Stimulated activated effector memory CD8-positive, alpha-beta T cell treated with anti-CD3 and anti-CD28 coated beads, Interleukin-12 subunit alpha, Interleukin-12 subunit beta, amount 100 ng/mL, for 72 hours (primary cell): ENCODE data around the gene PSORS1C1.

ENCODE experiments used
- ATAC-seq: fragments of 150-1000 bp; cut with Tn5 transposase; 2 replicates; pipeline ENCODE4 v1.10.0; 2021
- DNase-seq, 2 donors: peaks; one replicate each; pipeline ENCODE4 v3.0.0; 2021 to 2022; ENCODE audit warnings: low spot score in 2 of 2
- H3K27ac Mint-ChIP-seq: one replicate; pipeline ENCODE4 v1.8.0; 2022; ENCODE audit warnings: mild to moderate bottlenecking, mixed read lengths
- H3K36me3 Mint-ChIP-seq: one replicate; pipeline ENCODE4 v1.8.0; 2022; ENCODE audit warnings: mild to moderate bottlenecking, mixed read lengths
- H3K4me1 Mint-ChIP-seq: one replicate; pipeline ENCODE4 v1.8.0; 2022; ENCODE audit warnings: mixed read lengths
- H3K4me3 Mint-ChIP-seq: one replicate; pipeline ENCODE4 v1.8.0; 2022; ENCODE audit warnings: mild to moderate bottlenecking, mixed read lengths
- H3K9me3 Mint-ChIP-seq: one replicate; pipeline ENCODE4 v1.8.0; 2022; ENCODE audit warnings: mixed read lengths

Gene PSORS1C1

DNA sequence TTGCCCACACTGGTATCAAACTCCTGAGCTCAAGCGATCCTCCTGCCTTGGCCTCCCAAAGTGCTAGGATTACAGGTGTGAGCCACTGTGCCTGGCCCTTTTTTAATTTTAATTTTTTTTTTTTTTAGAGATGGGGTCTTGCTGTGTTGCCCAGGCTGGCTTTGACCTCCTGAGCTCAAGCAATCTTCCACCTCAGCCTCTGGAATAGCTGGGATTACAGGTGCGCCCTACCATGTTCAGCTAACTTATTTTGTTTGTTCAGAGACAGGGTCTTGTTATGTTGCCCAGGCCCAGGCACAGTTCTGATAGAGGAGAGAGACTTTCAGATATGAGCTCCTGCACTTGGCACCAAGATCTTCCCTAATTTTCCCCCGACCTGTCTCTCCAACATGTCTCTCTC, 16.2 kb downstream of the PSORS1C1 start:
- ATAC-seq (no peak), DNase-seq (no peak)
- Mint-ChIP-seq H3K4me3 (no peak overlapping the region), H3K36me3 (no peaks in the 10 kb centered on the region), H3K27ac (no peak overlapping the region), H3K4me1 (peaks cover 7% of the 10 kb centered on the region), H3K9me3 (no peaks in the 10 kb centered on the region)

DNA sequence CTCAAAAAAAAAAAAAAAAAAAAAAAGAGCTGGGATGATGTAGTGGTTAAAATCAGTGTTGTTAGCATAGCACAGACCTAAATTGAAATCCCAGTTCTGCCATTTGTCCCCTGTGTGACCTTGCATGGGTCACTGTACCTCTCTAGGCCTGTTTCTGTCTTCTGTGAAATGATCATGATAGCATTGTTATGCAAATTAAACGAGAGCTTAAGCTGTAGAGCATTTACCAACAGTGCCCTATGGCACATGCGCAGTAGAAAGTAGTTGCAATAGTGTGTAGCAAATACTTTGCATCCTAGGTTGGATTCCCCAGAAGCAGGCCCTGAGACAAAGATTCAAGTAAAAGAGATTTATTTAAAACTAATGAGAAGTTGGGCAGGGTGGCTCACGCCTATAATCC, 17.0 kb downstream of the PSORS1C1 start:
- ATAC-seq, result no peak
- H3K36me3 Mint-ChIP-seq, result no peaks in the 10 kb centered on the region
- DNase-seq, result no peak

DNA sequence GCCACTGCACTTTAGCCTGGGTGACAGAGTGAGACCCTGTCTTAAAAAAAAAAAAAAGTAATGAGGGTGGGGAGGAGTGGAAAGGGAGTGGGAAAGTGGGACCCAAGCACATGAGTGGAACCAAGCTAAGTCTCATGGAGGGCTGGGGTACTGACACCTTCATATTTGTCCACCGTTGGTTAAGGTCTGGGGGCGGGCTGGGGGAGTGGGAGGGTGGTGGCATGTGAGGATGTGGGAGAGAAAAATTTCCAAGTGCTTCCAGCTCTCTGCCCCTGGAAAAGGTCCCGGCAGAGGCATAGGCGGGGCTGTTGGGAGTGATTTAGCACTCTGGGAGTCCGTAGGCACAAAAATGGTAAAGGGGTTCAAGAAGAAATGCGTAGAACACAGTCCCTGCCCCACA, 18.2 kb downstream of the PSORS1C1 start:
- H3K4me1 Mint-ChIP-seq, result peaks cover 11% of the 10 kb centered on the region
- DNase-seq (no peak), ATAC-seq (no peak)
- no peaks in the 10 kb centered on the region for H3K36me3 Mint-ChIP-seq
- no peak overlapping the region for H3K4me3 Mint-ChIP-seq
- no peak overlapping the region for H3K27ac Mint-ChIP-seq
- H3K9me3 Mint-ChIP-seq, result no peaks in the 10 kb centered on the region

More for the DNA sequence above, 17.0 kb downstream of the PSORS1C1 start:
- Mint-ChIP-seq H3K27ac (no peak overlapping the region), H3K9me3 (no peaks in the 10 kb centered on the region), H3K4me3 (no peak overlapping the region), H3K4me1 (peaks cover 7% of the 10 kb centered on the region)

DNA sequence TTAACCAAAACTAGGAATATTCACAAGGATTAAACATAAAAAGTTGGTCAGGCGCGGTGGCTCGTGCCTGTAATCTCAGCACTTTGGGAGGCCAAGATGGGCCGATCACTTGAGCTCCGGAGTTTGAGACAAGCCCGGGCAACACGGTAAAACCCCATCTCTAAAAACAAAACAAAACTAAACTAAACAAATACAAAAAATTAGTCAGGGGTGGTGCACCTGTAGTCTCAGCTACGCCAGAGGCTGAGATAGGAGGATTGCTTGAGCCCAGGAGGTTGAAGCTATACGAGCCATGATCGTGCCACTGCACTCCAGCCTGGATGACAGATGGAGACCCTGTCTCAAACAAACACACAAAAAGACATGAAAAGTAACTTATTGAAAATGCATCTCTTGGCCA, 21.1 kb downstream of the PSORS1C1 start:
- no peak for ATAC-seq
- Mint-ChIP-seq H3K9me3 (no peaks in the 10 kb centered on the region), H3K4me1 (peaks cover 8% of the 10 kb centered on the region), H3K36me3 (no peaks in the 10 kb centered on the region), H3K4me3 (no peak overlapping the region), H3K27ac (no peak overlapping the region)
- no peak for DNase-seq

DNA sequence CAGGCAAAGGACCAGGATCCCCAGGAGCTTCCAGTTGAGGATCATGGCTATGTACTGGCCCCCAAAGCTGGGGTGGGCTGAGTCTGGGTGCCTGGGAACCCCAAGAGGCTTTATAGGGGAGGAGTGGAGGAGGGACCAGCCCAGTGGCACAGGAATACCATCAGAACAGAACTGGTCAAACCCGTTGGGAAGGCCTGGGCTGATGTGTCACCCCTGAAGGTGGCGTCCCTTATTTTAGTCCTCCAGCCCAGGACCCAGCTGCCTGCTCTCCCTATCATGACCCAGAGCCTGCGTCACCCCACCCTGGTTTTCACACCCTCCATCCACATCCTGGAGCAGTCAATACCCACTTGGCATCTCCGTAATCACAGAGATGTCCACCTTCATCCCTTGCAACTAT, 24.4 kb downstream of the PSORS1C1 start, which contains the start of gene PSORS1C2:
Gene PSORS1C2, minus strand, starts transcription at position 85 of the 400 bp plus-strand sequence. Its CDS starts 40 bp downstream, at position 45.
- H3K4me3 Mint-ChIP-seq, result peak within 1 kb of the TSS; percentile 60
- H3K4me1 Mint-ChIP-seq, result peaks cover 8% of the 10 kb centered on the region
- no peaks in the 10 kb centered on the region for H3K9me3 Mint-ChIP-seq
- DNase-seq (no peak), ATAC-seq (no peak)
- H3K27ac Mint-ChIP-seq, result peak within 1 kb of the TSS; percentile 79
- no peaks in the 10 kb centered on the region for H3K36me3 Mint-ChIP-seq

DNA sequence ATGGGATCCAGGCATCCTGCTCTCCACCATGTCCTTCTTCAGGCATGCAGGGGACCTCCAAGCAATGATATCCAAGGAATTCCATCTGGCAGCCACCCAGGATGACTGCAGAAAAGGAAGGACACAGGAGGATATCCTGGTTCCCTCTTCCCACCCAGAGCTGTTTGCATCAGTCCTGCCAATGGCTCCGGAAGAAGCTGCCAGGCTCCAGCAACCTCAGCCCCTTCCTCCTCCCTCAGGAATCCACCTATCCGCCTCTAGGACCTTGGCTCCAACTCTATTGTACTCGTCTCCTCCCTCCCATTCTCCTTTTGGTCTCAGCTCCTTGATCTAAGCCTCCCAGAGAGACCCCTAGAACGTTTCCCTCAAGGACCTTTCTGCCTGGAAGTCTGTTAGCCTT, 25.0 kb downstream of the PSORS1C1 start:
- peaks cover 8% of the 10 kb centered on the region for H3K4me1 Mint-ChIP-seq
- peak overlapping the region; percentile 79 for H3K27ac Mint-ChIP-seq
- no peak for ATAC-seq
- DNase-seq, result no peak
- H3K36me3 Mint-ChIP-seq, result peaks cover 5% of the 10 kb centered on the region
- no peaks in the 10 kb centered on the region for H3K9me3 Mint-ChIP-seq
- H3K4me3 Mint-ChIP-seq, result no peak overlapping the region

DNA sequence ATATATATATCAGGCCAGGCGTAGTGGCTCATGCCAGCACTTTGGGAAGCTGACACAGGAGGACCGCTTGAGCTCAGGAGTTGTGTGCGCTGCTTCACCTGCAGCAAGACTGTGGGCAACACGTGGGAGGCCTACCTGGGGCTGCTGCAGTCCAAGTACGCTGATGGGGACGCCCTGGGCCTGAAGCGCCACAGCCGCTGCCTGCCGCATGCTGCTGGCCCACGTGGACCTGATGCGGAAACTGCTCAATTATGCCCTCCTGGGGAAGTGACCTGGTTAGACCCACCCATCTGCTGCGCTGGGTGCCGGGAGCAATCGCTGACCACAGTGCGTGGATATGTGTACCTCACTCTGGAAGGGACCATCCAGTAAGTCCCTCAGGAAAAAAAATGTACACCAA, 26.0 kb downstream of the PSORS1C1 start:
- Mint-ChIP-seq H3K9me3 (no peaks in the 10 kb centered on the region), H3K4me3 (no peak overlapping the region), H3K27ac (no peak overlapping the region), H3K36me3 (peaks cover 10% of the 10 kb centered on the region), H3K4me1 (peaks cover 8% of the 10 kb centered on the region)
- no peak for DNase-seq
- no peak for ATAC-seq

DNA sequence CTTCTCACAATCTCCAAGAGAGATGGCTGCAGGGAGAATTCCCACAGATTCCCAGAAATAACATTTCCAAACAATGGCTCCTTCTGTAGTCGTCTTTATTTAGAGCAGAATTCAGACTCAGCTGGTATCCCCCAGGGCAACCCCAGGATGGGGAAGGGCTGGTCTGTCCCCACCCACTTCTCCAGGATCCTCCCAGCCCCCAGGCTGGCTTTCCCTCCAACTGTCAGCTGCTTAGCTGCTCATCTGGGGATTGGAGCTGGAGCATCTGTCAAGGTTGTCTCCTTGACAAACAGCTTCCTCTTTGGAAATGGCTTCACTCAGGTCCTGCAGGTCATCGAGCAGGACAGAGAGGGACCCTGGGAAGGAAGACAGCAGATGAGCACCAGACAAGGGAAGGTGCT, 27.8 kb downstream of the PSORS1C1 start:
- peaks cover 10% of the 10 kb centered on the region for H3K36me3 Mint-ChIP-seq
- peak overlapping the region; percentile 24 for H3K27ac Mint-ChIP-seq
- DNase-seq (no peak), ATAC-seq (no peak)
- peaks cover 6% of the 10 kb centered on the region for H3K4me1 Mint-ChIP-seq
- no peak overlapping the region for H3K4me3 Mint-ChIP-seq
- H3K9me3 Mint-ChIP-seq, result no peaks in the 10 kb centered on the region

DNA sequence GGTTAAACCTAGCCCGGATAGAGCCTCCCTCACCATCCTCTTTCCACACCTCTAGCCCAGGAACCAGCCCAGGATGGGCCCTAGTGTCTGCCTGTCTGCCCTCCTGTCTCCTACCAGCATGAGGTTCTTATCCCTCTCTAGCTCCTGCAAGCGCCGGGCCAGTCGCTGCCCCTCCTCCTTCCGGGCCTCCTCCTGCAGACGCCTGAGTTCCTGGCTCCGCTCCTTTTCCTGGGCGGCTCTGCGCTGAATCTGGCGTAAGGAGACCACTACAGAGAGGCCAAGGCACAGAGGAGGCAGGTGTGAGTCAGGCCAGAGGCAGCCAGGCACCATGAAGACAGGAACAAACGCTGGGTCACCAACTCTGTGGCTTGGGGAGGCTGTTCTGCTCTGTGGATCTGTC, 28.5 kb downstream of the PSORS1C1 start:
- H3K4me3 Mint-ChIP-seq, result no peak overlapping the region
- no peak overlapping the region for H3K27ac Mint-ChIP-seq
- H3K36me3 Mint-ChIP-seq, result peaks cover 10% of the 10 kb centered on the region
- ATAC-seq (no peak), DNase-seq (no peak)
- H3K9me3 Mint-ChIP-seq, result no peaks in the 10 kb centered on the region
- no peaks in the 10 kb centered on the region for H3K4me1 Mint-ChIP-seq

DNA sequence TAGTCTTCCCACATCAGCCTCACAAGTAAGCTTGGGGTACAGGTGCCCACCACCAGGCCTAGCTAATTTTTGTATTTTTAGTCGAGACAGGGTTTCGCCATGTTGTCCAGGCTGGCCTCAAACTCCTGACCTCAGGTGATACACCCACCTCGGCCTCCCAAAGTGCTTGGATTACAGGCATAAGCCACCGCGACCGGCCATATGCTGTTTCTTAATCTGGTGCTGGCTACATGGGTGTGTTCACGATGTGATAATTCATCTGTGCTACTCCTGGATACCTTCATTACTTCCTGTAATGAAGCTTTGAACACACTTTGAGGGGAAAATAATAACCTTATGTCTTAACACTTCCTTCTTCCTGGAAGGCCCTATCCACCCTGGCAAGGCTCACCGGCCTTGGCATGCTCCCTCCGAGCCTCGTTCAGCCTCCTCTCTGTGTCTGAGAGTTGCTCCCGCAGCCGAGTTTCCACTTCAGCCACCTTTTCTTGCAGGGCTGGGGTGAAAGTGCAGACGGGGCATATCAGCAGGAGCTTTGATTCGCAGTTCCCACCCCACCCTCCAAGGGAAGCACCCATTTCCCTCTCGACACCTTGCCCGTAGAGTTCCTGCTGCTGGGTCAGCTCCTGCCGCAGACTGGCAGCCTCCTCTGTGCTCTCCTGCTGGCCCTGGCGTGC, 29.8 kb downstream of the PSORS1C1 start:
- Mint-ChIP-seq H3K9me3 (no peaks in the 10 kb centered on the region), H3K27ac (no peak overlapping the region), H3K4me3 (no peak overlapping the region), H3K4me1 (no peaks in the 10 kb centered on the region), H3K36me3 (peaks cover 18% of the 10 kb centered on the region)
- ATAC-seq, result no peak
- no peak for DNase-seq

DNA sequence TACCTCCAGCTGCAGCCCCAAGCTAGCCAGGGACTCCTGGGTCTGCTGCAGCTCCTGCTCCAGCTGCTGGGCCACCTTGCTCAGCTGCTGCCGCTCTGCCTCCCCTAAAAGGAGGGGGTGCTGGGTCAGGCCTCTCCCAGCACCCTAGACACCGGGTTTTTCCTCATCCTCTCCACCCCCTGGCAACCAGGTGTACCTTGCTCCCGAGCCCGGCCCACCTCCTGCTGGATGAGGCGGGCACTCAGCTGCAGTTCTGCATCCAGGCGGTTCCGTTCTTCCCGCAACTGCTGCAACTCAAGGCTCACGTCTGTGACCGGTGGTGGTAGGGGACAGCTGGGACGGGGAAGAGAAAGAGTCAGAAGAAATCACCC, 30.4 kb downstream of the PSORS1C1 start:
- no peak overlapping the region for H3K27ac Mint-ChIP-seq
- H3K9me3 Mint-ChIP-seq, result no peaks in the 10 kb centered on the region
- no peak for ATAC-seq
- DNase-seq, result no peak
- H3K4me3 Mint-ChIP-seq, result no peak overlapping the region
- H3K4me1 Mint-ChIP-seq, result no peaks in the 10 kb centered on the region
- peaks cover 24% of the 10 kb centered on the region for H3K36me3 Mint-ChIP-seq

DNA sequence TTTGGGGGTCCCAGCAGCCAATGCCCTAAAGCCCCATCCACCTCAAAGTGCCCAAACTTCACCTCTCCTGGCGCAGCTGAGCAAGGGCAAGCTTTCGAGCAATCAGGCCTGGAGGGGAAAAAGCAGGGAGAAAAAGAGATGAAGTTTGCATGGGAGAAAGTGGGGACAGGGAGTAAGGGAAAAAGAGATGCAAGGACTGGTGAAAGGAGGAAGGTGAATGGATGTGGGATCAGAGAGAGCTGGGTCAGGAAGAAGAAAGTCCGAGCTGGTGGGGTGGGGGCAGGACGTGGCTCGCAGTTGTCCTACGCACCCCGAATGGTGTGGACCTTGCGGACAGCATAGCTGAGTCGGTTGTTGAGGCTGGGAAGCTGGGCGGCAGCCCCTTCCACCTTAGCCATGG, 30.8 kb downstream of the PSORS1C1 start:
- Mint-ChIP-seq H3K9me3 (no peaks in the 10 kb centered on the region), H3K36me3 (peaks cover 24% of the 10 kb centered on the region), H3K4me1 (no peaks in the 10 kb centered on the region), H3K27ac (no peak overlapping the region), H3K4me3 (no peak overlapping the region)
- ATAC-seq, result no peak
- DNase-seq, result no peak

DNA sequence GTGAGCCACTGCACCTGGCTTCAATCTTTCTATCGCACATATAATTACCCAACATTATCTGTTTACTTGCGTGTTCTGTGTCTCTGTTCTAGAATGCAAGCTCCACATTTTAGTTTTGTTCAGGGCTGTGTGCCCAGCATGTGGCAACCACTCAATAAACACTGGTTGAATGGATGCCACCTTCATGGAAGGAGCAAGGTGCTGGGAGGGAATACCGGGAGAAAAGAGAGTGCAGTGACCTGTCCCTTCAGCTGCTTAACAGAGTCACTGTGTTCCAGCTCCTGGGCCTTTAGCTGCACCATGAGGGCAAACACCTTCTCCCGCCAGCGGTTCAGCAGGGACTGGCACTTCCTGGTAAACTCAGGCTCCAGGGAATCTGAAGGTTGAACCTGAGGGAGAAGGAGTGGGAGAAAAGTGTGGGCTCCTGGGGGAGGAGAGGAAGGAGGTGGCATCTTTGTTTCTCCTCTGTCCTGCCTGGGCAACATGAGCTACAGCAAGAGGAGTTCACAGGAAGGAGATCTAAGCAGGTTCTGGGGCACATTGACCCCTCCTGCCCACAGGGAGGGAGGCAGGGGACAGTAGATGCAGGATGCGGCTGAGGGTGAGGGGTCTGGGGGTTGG, 35.3 kb downstream of the PSORS1C1 start:
- Mint-ChIP-seq H3K4me1 (no peaks in the 10 kb centered on the region), H3K27ac (peak overlapping the region; percentile 70), H3K4me3 (no peak overlapping the region), H3K9me3 (no peaks in the 10 kb centered on the region), H3K36me3 (peaks cover 19% of the 10 kb centered on the region)
- ATAC-seq, result no peak
- no peak for DNase-seq

DNA sequence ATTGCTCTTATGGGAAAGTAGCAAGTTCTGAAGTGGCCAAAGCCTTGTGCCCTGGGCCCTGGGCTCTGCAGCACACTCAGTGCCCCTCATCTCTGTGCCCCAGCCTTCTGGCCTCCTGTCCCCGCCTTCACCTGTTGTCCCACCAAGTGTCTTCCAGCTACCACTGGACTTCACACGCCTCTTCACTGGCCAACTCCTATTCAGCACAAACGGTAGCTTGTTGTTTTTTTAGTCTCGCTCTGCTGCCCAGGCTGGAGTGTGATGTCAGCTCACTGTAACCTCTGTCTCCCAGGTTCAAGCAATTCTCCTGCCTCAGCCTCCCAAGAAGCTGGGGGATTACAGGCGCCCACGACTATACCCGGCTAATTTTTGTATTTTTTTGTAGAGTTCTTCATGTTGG, 38.2 kb downstream of the PSORS1C1 start:
- ATAC-seq (no peak), DNase-seq (no peak)
- Mint-ChIP-seq H3K4me1 (peaks cover 10% of the 10 kb centered on the region), H3K9me3 (no peaks in the 10 kb centered on the region), H3K4me3 (no peak overlapping the region), H3K36me3 (peaks cover 24% of the 10 kb centered on the region), H3K27ac (peak overlapping the region; percentile 50)

DNA sequence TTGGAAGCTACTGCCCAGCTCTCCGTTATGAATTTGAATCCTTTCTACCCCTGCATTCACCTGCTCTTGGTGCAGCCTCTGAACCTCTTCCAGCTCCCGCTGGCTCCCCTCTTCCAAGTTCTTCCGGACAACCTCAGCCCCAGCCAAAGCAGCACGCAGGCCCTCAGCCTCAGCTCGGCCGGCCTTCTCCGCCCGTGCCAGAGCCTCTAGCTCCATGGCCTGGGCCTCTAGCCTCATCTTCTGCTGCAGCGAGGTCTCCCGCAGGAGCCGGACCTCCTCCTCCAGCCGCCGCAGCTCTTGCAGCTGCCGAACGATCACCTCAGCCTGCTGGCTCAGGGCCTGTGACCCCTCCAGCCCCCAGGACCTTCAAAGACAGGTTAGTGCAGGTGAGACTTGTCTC, 39.8 kb downstream of the PSORS1C1 start:
- H3K4me1 Mint-ChIP-seq, result peaks cover 26% of the 10 kb centered on the region
- H3K4me3 Mint-ChIP-seq, result no peak overlapping the region
- ATAC-seq, result no peak
- no peaks in the 10 kb centered on the region for H3K9me3 Mint-ChIP-seq
- no peak for DNase-seq
- H3K36me3 Mint-ChIP-seq, result peaks cover 32% of the 10 kb centered on the region
- no peak overlapping the region for H3K27ac Mint-ChIP-seq

DNA sequence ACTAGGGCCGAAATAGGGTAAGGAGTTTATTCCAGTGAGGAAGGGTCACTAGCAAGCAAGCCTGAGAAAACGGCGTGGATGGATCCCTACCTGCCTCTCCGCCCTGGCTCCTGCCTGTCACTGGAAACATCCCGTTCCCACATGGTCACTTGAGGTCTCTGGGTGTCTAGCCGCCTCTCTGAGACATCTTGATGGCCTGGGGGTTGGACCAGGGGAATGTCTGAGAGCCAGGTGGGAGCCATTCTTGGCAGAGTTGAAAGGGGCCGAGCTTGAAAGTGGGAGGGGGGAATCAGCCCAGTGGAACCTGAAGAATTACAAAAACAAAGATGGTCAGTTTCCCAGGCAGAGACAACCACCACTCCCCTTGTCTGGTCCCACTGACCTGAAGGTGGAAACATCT, 42.0 kb downstream of the PSORS1C1 start:
- H3K4me3 Mint-ChIP-seq, result no peak overlapping the region
- no peak for ATAC-seq
- H3K27ac Mint-ChIP-seq, result no peak overlapping the region
- no peak for DNase-seq
- H3K9me3 Mint-ChIP-seq, result no peaks in the 10 kb centered on the region
- peaks cover 48% of the 10 kb centered on the region for H3K36me3 Mint-ChIP-seq
- H3K4me1 Mint-ChIP-seq, result peaks cover 44% of the 10 kb centered on the region
